ENCODE results near the gene TNFRSF8.

DNA sequence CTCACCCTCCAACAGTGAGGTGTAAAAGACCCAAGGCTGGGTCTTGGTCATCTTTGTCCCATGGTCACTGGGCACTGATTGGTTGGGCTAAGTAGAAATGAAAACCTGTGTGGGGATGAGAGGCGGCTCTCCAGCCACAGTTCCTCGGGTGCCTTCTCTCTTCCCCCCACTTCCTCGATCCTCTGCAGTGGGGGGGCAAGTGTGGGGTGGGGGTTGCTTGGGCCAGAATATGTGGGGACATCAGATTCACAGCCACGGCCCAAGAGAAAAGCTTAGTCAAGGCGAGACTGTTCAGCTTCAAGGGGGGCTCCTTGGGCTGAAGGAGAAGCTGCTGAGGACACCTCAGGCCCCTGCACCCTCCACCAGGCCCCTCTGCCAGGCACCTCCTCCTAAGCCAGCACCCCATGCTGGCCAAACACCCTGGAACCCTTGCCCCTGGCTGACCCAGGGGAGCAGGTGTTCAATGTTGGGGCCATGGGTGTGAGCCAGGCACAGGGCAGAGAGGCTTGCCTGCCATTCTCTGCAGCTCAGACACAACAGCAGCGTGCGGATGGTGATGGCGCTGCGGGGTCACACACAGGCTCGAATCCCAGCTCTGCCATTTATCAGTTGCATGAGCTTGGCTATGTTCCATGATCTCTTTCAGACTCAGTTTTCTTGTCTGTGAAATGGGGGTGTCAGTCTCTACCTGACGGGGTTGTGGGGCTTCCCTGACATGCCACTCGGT lies 82.7 kb downstream of the TNFRSF8 start:
- TF ChIP-seq, protein P1, sequence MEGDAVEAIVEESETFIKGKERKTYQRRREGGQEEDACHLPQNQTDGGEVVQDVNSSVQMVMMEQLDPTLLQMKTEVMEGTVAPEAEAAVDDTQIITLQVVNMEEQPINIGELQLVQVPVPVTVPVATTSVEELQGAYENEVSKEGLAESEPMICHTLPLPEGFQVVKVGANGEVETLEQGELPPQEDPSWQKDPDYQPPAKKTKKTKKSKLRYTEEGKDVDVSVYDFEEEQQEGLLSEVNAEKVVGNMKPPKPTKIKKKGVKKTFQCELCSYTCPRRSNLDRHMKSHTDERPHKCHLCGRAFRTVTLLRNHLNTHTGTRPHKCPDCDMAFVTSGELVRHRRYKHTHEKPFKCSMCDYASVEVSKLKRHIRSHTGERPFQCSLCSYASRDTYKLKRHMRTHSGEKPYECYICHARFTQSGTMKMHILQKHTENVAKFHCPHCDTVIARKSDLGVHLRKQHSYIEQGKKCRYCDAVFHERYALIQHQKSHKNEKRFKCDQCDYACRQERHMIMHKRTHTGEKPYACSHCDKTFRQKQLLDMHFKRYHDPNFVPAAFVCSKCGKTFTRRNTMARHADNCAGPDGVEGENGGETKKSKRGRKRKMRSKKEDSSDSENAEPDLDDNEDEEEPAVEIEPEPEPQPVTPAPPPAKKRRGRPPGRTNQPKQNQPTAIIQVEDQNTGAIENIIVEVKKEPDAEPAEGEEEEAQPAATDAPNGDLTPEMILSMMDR (IDR thresholded peaks at IDR 0.05; ENCODE audit: poor library complexity): no peak
- no peak for TF ChIP-seq EZH2 (IDR thresholded peaks at IDR 0.05; ENCODE audit: borderline replicate concordance)

All from hepatocyte (in vitro differentiated cells).